ENCODE results near the gene LRRC8C.
"Not testable (repeated sequence)": the region's sequence is repeated elsewhere in the genome, so short reads cannot be mapped to it uniquely, and the experiment has no call there.

The LRRC8C gene

DNA sequence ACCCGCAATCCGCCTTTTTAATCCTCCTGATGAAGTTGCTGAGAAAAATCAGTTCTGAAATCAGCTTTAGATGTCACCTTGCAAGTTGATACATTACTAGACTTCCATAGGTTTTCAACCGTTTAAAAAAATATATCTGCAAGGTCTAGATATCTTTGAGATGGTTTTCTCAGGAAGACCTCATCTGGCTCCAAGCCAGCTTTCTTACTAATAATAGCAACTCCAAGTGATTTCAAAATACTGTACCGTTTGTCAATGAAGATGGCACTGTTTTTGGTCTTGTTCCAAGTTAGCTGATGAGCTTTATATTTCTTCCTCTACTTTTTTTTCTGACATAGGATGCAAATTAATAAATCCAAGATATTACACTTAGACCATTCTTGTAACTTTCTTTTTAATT is 40.3 kb downstream of the LRRC8C start:
- FAIRE-seq = no peak

DNA sequence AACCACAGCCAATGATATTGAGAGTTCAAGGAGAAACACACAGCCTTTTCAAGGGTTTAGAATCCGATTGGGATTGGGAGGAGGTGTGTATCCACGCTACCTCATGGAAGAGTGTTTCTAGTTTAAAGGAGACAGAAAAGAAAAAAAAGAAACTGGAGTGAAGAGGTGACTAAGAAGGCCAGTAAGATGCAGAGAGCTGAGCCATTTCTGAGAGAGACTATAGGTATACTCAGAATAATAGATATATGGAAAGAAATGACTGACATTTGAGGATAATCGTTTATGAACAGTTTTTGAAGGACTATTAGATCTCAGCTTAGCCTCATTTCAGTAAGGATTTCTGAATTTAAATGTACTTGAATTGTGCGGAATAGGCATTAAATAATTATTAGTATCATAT is 42.8 kb downstream of the LRRC8C start:
- peak; percentile 28 for FAIRE-seq

DNA sequence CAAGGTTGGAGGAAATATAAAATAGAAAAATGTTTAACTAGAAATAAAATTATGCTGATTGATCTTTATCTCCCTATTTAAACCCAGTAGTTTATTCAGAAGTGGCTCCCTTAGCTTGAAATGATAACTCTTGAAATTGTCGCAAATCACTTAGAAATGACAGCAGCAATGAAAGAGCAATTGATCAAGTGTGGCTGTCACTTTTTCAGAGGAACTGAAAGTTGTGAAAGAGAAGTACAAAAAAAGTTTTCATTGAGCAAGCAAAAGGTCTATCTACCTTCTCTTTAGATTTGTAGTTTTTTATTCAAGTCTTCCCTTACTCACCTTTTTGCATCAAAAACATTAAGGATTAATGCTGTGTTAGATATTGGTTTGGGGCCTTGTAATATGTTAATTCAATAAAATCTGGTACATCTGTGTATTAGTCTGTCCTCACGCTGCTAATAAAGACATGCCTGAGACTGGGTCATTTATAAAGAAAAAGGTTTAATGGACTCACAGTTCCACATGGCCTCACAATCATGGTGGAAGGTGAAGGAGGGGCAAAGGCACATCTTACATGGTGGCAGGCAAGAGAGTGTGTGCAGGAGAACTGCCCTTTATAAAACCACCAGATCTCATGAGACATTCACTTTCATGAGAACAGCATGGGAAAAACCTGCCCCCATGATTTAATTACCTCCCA is 48.3 kb downstream of the LRRC8C start:
- no peak for FAIRE-seq

DNA sequence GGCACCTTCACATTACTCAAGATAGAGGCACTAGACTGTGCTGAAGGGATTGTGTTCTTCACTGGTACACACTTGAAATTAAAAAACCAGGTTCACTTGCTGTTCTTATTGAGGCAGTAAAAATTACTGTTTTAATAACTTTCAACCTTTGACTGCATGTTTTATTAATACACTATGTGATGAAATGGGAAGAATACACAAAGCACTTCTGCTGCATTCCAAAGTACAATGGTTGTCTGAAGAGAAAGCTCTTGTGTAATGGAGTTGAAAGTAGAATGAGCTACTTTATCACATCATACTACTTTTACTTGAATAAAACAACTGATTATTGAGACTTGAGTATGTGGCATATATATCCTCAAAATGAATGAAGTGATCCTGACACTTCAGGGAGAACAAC is 49.7 kb downstream of the LRRC8C start:
- no peak for FAIRE-seq

DNA sequence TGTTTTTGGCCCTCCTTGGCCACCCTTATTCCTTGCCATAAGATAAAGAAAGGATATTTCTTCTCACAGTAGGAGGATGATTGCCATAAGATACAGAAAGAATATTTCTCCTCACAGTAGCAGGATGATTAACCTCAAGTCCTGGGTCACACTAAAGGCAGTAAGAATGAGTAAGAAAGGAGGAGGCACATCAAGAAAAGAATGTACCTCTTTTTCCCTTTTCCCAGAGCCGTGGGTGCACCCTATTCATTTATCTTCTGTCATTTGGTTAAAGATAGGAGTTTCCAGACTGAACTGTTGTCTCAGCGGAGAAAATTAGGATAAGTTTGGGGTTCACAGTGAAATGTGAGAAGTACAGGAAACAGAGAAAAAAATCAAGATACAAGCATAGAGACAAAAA is 52.5 kb downstream of the LRRC8C start:
- FAIRE-seq = no peak

DNA sequence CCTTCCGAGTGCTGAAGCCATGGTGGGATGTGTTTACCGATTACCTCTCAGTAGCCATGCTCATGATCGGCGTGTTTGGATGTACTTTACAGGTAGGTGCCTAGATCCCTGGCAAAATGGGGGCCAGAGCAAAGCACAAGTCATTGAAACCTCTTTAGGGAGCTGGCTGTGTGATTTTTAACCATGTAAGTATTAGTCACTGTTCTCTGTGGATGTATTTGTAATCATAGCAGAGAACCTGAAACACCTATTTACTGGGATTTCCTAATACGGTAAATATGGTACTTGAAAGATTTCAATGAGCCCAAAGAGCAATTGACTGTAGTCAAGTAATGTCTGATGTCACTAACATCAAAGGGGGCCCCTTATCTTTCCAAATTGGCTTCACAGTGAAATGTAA is 53.6 kb downstream of the LRRC8C start:
- FAIRE-seq = no peak

DNA sequence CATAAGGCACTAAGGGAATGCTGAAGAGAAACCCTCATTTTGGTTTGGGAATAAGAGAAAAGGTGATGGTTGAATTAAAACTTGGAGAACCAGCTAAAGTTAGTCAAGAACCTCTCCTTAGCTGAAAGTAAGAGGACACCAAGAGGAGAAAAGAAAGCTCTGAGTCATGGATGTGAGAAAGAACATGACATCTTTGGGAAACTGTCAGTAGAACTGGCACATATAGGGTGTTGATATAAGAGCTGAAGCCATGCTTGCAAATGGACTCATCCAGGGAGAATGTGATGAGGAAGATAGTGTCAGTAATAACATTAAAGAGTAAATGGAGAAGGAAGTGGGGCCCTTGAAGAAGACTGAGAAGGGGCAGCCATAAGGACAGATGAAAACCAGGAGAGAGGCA is 54.3 kb downstream of the LRRC8C start:
- FAIRE-seq = no peak

DNA sequence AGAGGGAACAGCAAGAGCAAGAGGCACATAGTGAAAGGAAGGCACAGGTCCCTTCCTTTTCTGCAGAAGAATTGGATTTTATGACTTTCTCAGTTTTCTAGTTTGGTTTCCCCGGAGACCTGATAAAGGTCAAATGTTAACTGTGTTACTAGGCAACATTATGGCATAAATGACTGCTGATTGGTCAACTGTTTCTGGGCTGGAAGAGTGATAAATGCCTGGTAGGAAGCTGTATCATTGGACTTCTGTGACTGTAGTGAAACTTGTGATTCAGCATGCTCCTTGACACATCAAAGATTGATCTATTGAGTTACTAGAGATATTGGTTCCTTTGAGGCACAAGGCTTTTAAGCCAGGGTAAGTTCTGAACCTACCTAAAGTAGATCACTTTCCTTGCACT is 55.7 kb downstream of the LRRC8C start:
- no peak for FAIRE-seq

DNA sequence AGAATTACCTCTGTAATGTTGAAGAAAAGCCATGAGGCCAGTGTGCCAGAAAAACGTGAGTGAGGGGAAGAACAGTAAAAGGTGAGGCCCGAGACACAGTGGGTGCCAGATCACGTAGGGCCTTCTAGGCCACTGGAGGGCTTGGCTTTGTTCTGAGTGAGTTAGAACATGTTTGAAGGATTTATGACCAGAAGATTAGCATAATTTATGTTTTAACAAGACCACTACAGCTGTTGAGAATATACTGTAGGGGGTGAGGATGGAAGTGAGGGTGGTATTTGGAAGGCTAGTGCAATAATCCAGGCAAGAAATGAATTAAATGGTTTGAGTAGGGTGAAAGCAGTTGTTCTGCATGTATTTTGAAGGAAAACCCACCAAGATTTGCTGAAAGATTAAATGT is 56.3 kb downstream of the LRRC8C start:
- no peak for FAIRE-seq

DNA sequence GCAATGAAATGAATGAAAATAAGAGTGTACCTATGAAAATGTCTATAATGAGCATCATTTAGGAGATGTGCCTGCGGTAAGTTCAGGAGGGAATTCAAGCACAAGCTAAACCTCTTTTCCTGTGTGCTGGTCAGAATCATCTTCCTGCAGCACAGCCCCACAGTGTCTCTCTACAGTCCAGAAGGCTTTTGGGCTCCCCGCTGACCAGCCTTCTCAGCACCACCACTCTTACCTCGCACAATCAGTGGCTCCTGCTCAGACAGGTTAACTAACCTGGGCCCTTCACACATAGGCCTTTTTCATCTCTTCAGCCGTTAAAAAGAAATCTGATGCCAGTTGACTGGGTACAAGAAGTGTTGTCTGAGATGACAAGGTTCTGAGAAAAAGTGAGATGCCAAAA is 57.7 kb downstream of the LRRC8C start:
- FAIRE-seq = no peak

DNA sequence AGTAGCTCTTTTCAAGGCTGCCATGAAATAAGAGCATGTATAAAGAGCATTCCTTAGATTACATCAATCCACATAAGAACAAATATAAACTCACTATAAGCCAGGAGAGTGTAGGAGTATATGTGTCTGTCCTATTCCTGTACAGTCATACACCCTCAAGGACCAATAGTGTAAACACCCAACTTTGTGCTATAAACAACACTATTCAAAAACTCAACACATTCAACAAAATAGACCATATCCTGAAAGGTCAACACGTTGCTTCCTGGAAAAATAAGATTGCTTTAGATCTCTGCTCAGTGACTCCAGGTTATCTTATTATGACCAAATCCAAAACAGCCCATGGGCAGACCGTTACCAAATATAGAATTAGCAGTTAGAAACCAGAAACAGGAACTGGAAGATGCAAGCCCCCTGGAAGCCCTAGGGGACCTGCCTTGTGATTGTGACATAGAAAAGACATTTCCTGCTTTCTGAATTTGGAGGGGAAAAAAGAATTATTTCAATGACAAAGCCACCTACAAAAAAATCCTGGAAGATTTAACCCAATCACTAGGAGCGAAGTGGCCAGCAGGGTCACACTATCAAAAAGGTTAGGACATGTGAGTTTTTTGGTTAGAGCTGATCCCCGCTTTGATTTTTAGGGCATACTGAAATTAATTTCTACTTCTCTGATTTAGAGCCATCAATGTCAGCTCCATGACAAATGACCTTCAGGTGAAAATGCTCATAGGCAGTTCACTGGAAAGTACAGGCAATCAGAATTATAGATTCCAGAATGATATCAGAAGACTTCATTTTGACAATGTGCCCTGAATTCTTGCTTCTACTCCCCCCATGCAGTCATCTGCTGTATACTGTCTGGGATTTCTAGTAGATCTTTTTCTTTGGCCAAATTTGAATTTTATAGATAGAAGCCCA is 59.9 kb downstream of the LRRC8C start:
- no peak for FAIRE-seq

DNA sequence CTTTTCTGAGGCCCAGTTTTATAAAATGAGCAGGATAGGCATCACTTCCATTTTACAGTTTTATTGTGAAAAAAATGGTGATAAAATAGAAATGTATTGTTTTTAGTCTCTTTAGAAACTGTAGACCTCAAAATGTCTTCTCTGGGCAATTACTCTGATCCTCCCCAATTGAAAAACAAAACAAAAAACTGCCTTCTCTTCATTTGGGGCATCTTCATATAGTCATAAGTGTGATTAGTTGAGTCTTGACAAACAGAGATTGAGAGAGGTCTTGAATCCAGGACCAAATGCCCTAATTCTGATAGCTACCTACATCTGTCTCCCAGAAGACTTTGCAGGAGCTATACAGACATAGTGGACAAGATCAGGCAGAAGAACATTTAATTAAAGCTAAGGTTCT is 62.9 kb downstream of the LRRC8C start:
- FAIRE-seq = no peak

DNA sequence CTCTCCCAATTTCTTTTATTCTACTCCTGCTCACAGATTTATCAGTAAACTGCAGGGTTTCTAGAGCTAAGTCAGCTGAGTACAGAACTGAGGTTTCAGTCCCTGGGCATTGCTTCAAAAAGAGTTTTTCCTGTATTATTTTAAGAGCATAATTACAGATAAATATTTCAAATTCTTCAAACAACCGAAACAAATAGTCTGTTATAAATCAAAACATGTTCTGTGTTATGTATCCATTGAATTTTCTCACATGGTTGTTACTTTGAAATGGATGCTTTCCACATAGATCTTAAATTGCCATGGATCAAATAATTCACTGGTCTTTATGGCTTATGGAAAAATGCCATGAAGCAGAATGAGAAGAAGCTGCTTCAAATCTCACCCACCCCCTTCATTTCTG is 64.5 kb downstream of the LRRC8C start:
- FAIRE-seq = no peak

DNA sequence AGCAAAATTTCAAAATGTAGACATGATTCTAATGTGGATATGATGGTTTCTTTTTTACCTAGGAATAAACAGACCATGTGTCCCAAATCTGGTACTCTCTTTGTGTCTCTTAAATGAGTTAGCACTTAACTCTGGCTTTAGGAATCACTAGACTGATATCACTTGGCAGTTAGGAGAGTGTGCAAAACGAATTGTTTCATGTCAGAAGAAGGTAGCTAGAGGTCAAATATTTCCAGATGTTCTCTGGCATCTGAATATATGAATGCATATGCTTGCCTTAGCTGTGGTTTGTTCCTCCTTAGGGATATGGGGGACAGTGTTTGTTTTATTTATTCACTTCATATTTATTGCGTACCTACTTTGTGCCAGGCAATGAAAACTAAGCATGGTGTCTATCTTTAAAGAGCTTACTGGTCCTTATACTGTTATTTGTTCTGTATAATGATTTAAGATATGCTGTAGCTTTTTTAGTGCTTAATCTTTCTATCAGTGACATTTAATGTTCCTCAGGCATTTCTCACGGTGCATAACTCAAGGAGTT is 65.2 kb downstream of the LRRC8C start:
- FAIRE-seq = no peak

DNA sequence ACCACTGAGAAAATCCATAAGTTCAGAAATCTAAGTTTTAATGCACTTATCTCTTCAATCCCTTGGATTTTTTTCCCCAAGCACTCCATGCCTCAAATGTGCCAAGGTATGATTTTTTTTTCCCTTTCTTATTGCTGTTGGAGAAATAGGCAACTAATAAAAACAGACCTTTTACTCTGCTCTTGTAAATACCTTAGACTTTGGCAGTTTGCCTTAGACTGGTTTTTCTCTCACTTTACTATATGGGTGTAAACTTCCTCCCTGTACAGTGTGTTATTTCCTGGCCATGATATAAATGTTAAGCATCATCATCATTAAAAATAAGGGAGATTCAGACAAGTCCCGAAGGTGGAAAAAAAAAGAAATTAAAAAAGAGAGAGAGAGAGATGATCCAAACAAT is 65.7 kb downstream of the LRRC8C start:
- no peak for FAIRE-seq

DNA sequence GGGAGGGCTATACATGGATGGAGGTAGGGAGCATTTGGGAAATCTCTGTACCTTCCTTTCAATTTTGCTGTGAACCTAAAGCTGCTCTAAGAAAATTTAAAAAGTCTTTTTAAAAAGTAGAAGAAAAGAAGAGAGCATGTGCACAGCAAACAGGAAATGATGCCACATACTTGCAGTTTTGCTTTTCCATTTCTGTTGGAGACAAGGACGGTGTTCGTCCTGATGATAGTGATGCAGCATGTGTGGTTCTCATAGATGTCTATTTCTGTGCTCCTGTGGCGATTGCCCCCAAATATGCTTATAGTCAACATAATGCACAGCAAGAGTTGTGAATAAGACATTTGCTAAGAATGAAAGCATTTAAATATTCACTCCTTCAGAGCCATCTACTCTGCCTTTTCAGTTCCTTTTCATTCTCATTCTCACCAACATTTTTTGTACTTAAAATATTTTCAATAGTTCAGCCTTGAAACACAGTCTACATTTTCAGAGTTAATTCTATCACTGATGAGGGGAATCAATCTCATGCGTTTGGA is 66.6 kb downstream of the LRRC8C start:
- no peak for FAIRE-seq

DNA sequence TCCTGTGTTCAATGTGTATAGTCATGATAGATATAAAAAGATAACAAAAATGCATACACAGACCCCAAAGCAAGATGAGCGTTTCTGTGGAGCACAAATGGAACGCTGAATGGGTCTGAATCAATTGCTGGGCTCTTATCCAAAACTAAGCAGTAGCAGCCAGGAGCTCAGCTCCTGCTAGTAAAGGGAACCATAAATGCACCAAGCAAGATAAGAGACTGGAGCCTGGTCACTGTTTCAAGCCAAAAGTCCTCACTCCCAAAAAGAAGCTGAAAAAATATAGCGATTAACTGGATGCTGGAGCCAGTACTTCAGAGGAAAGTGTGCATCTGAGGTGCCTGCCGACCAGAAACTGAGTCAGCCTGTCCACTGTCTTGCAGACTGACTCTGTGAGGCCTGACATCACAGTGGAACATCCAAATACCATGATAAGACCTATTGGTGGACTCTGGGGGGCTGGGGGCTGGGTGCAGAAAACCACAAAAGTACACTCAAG is 68.9 kb downstream of the LRRC8C start:
- no peak for FAIRE-seq

DNA sequence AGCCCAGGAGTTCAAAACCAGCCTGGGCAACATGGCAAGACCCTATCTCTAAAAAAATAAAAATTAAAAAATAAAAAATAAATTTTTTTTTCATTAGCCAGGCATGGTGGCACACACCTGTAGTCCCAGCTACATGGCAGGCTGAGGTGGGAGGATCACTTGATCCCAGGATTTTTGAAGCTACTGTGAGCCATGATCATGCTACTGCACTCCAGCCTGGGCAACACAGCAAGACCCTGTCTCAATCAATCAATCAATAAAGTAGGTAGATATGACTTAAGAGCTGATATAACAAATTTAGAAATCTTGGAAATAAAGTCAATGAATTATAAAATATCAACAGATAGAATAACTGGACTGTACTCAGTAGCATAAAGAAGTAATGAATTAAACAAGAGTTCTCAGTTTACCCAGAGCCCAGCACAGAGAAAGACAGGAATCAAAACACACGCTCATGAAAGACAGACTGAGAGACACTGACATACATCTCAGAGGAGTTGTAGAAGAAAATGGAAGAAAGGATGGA is 69.7 kb downstream of the LRRC8C start:
- no peak for FAIRE-seq

DNA sequence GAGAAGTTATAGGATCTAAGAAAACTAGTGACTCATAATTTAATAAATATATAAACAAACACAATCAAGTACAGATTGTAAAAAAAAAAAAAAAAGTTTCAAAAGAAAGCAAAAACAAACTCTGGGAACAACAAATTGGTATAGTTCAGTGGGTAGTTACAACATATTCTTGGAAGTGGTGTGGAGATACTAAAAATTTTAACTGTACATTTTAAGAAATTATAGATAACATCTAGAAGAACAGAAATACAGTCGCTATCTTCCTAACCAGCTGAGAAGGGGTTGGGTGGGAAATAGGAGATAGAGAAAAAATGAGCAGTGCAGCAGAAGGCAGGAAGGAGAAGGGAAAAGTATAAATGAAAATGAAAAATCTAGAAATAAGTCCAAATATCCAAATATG is 70.5 kb downstream of the LRRC8C start:
- FAIRE-seq = peak; percentile 11

DNA sequence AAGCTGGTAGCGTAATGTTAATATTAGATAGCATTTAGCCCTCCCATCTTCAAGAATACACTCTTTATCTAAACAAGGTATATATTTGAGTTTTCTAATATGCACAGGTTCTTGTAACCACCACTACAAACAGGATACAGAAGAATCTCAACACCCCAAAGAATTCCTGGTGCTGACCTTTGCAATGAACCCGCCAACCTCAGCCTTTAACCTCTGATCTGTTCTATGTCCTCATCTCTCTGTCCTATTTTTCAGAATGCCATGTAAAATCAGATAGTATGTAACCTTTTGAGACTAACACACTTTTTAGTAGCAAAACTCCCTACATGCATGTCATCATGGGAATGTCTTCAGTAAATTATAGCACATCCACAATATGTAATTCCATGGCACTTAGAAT is 71.1 kb downstream of the LRRC8C start:
- FAIRE-seq = no peak

DNA sequence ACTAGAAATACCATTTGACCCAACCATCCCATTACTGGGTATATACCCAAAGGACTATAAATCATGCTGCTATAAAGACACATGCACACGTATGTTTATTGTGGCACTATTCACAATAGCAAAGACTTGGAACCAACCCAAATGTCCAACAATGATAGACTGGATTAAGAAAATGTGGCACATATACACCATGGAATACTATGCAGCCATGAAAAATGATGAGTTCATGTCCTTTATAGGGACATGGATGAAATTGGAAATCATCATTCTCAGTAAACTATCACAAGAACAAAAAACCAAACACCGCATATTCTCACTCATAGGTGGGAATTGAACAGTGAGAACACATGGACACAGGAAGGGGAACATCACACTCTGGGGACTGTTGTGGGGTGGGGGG is 72.0 kb downstream of the LRRC8C start:
- FAIRE-seq = not testable (repeated sequence)

DNA sequence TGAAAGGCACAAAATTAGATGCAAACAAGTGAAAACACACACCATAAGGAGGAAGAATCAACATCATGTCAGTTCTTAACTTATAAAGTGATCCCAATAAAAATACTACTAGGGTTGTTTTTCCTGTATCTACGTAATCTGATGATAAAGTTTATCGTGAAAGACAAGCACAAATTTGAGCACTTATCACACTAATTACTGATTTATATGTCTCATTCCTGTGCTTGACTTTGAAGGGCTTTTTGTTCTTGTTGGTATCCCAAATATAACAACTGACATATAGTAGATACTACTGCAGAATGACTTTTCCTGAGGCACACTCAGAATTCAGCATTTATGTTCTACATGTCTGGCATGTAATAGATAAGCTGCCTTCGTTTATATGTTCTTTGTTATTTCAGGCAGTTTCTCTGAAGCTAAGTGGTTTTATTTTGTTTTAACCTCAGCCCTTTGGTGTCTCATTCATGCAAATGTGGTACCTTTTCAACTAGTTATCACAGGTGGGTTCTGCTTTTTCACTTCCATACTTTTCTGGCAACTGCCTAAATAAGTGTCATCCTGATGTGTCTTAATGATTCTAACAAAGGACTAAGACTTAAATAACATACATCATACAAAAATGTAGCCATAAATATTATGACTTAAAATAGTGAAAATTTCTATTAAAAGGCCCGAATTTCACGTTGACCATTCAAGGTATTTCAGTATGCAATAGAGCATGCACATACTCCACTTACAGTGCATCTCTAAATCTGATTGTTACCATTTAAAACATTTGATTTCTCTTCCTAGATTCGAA is 73.2 kb downstream of the LRRC8C start:
- FAIRE-seq = no peak

DNA sequence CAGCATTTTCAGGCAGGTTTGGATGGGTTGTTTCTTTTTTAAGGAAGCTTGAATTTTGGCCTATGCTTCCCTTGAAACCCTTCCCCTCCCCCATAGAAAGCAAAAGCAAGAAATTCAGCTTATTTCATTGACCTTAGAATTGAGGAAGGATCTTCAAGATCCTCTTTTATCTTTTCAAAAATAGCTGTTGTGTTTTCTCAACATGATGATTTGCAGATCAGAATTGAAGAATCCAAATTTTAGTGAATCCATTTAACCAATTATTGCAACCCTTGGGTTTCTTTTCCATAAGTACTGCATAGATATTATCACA is 73.7 kb downstream of the LRRC8C start:
- FAIRE-seq = no peak
